Left ventricle myocardium inferior (tissue), 1 donor: ENCODE measurements around the gene SPAG9. TPM values are rescaled to one million over a fixed set of nuclear protein-coding genes. Genes with fewer than 3 reads are reported as not detected.

Experiments
- DNase-seq: peaks from one replicate; pipeline ENCODE4 v3.0.0-alpha.2; 2020
- H3K27ac ChIP-seq: fragments of 200-600 bp; replicated peaks from 2 replicates; pipeline ENCODE4 v1.8.0; 2021
- H3K27me3 ChIP-seq: fragments of 200-600 bp; 2 replicates; pipeline ENCODE4 v1.8.0; 2021; ENCODE audit warnings: low read depth
- H3K36me3 ChIP-seq: fragments of 200-600 bp; 2 replicates; pipeline ENCODE4 v1.8.0; 2021
- H3K4me1 ChIP-seq: fragments of 200-600 bp; 2 replicates; pipeline ENCODE4 v1.8.0; 2021
- H3K4me3 ChIP-seq: fragments of 200-600 bp; 2 replicates; pipeline ENCODE4 v1.8.0; 2021; ENCODE audit warnings: mild to moderate bottlenecking, moderate library complexity
- H3K9me3 ChIP-seq: fragments of 200-600 bp; replicated peaks from 2 replicates; pipeline ENCODE4 v1.8.0; 2021
- intact Hi-C: fragments of 100-400 bp; cut with micrococcal nuclease; formaldehyde crosslinking; loops from one replicate; pipeline ENCODE4 v1.11.0; 2022
- total RNA-seq: library from RNA; stranded (reverse); fragmentation: NEBNext Ultra II Directional; extraction: Animal tissue kit (Norgen Biotek cat#: 25700); gene quantifications from one replicate; pipeline ENCODE4 v1.2.1, GENCODE V29; 2021
- TF ChIP-seq, protein P1 (sequence below): fragments of 200-600 bp; IDR thresholded peaks from 2 replicates; pipeline ENCODE4 v1.8.0; 2021; ENCODE audit warnings: antibody characterized with exemption, mild to moderate bottlenecking, borderline replicate concordance
- donor health status: DM: no; HTN: yes; CAD: no; lungs with severe emphysema.

The SPAG9 gene
- total RNA-seq, 1 donor from 2014 or later = 43.8 TPM

DNA sequence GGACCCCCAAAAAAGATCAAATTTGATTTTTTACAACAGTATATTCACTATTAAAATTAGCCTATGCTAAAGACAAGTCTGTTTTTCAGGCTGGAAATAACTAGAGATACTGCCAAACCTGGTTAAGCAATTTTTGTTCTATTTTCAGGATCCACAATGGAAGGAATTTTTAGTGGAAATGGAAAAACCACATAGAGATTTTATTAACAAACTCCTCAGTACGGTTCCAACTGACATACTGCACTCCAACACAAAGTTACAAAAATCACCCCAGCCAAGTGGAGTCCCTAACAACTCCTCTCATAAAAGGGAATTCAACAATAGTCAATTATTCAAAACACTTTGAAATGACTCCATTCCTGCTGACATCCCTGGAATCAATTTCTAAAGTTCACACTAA, 152.9 kb downstream of the SPAG9 start:
- no peak for DNase-seq
- peaks cover 14% of the 10 kb centered on the region for H3K4me1 ChIP-seq
- H3K27me3 ChIP-seq = no peaks in the 10 kb centered on the region
- H3K9me3 ChIP-seq = no peaks in the 10 kb centered on the region
- TF ChIP-seq, protein P1, sequence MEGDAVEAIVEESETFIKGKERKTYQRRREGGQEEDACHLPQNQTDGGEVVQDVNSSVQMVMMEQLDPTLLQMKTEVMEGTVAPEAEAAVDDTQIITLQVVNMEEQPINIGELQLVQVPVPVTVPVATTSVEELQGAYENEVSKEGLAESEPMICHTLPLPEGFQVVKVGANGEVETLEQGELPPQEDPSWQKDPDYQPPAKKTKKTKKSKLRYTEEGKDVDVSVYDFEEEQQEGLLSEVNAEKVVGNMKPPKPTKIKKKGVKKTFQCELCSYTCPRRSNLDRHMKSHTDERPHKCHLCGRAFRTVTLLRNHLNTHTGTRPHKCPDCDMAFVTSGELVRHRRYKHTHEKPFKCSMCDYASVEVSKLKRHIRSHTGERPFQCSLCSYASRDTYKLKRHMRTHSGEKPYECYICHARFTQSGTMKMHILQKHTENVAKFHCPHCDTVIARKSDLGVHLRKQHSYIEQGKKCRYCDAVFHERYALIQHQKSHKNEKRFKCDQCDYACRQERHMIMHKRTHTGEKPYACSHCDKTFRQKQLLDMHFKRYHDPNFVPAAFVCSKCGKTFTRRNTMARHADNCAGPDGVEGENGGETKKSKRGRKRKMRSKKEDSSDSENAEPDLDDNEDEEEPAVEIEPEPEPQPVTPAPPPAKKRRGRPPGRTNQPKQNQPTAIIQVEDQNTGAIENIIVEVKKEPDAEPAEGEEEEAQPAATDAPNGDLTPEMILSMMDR = no peak
- H3K4me3 ChIP-seq = no peak overlapping the region
- intact Hi-C loops = no loop called here
- H3K36me3 ChIP-seq = peaks cover 50% of the 10 kb centered on the region
- peak overlapping the region; percentile 42 for H3K27ac ChIP-seq

DNA sequence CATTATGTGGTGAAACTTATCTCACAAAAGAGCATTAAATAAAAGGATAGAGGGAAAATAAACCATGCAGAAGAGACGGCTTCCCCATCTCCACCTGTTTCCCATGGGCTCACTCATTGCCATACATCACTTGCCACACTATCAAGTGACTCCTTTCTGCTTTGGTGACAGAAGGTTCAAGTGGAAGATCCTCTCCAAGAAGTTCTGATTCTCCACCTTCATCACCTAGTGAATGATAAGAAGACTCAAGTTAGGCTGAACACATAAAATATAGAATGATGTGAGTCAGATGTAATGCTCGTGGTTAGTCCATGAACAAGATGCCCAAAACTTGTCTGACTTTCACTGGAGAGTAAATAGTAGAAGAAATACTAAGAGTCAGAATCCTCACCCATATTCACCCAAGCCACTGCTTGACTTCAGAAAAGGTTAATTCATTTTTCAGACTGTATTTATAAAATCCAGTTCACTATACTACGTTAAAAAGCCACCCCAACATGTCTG, 154.5 kb downstream of the SPAG9 start:
- Histone ChIP-seq H3K9me3 (no peaks in the 10 kb centered on the region), H3K27ac (no peak overlapping the region), H3K4me1 (peaks cover 14% of the 10 kb centered on the region), H3K4me3 (no peak overlapping the region), H3K36me3 (peaks cover 54% of the 10 kb centered on the region), H3K27me3 (no peaks in the 10 kb centered on the region)
- intact Hi-C loops = no loop called here
- DNase-seq = no peak
- TF ChIP-seq, protein P1 = no peak

DNA sequence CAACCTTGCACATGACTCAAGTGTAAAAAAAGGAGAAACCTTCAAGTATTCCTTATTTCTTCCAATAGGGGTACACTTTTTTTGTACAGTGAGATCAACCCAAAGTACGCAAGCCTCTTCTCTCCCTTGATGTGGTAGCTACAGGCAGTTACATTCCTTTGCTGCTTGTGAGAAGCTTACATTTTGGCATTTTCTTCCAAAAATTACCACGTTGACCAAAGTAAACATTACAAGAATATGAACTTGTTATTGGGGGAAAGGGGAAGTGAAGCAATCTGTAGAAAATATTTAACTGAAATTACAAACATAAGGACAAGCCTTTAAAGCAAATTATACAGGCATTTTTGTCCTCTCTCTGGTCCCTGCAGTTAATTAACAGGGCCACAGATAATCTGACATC, 157.5 kb downstream of the SPAG9 start:
- no peak for DNase-seq
- Histone ChIP-seq H3K4me1 (peaks cover 10% of the 10 kb centered on the region), H3K27ac (no peak overlapping the region), H3K4me3 (no peak overlapping the region), H3K36me3 (peaks cover 48% of the 10 kb centered on the region), H3K9me3 (no peaks in the 10 kb centered on the region), H3K27me3 (no peaks in the 10 kb centered on the region)
- intact Hi-C loops = no loop called here
- TF ChIP-seq, protein P1 = no peak

DNA sequence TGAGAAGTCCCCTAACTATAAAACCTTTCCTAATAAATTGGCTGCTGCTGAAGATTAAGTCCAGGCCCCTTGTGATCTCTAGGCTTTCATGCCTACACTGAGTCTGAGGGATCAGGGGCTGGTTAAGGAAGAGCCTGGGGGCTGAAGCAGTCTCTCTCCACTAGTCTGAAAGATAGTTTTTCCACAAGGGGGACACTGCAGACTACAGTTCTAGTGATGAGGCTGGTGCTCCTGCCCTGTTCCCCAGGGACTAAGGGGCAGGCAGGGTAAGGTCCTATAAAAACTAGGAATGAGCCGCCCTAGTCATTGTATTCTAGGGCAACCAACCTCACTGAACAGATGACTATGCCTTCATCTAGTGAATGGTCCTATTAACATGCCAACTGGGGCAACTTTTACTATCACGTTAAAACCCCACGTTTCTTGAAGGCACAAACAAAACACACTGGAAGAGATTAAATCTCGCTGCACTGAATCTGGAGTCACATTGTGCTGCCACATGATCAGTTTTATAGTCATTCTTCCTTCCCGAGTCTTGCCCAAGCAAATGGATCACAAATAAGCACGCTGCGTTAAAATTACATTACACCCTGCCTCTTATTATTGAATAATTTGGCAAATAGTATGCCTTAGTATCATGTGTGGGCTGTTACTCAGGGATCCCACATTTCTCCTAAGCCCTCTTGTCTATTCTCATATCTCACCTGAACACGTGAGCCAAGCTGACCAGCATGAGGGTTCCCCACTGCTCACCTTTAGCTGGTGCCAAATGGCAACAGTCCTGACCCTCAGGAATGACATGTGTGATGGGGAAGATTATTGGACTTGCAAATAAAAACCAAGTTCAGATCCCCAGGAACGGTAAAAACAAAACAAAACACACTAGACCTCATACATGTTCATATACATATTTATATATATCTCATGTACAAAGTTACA, 159.1 kb downstream of the SPAG9 start:
- intact Hi-C loops = no loop called here
- TF ChIP-seq, protein P1 = no peak
- Histone ChIP-seq H3K4me1 (peaks cover 7% of the 10 kb centered on the region), H3K36me3 (peaks cover 42% of the 10 kb centered on the region), H3K27ac (no peak overlapping the region), H3K27me3 (no peaks in the 10 kb centered on the region), H3K4me3 (no peak overlapping the region), H3K9me3 (no peaks in the 10 kb centered on the region)
- DNase-seq = no peak

DNA sequence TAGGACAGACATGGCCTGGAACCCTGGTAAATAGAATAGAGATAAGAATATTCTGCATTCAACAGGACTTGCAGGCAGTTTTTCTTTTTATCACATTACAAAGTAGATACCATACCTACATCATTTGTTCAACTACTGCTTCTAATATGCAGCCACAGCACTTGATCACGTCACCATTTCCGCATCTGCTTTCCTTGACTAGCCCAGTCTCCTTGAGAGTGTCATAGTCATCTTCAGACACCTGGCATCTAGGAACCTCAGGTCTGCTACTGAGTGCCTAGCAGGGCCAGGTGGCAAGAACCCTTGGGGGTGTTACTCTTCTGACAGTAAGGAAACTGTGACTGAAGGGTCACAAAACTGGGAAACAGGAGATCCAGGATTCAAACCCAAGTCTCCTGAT, 161.3 kb downstream of the SPAG9 start:
- Histone ChIP-seq H3K4me3 (no peak overlapping the region), H3K36me3 (peaks cover 23% of the 10 kb centered on the region), H3K9me3 (no peaks in the 10 kb centered on the region), H3K4me1 (peaks cover 30% of the 10 kb centered on the region), H3K27me3 (no peaks in the 10 kb centered on the region), H3K27ac (no peak overlapping the region)
- intact Hi-C loops = loop anchor here (5.0 to 10.0 kb wide), 2 partner anchors 107 to 175 kb away; no protein-coding TSS in a partner anchor
- DNase-seq = no peak
- TF ChIP-seq, protein P1 = no peak
